Measurements from ENCODE around the gene YEATS2. TPM values are rescaled to one million over a fixed set of nuclear protein-coding genes. Genes with fewer than 3 reads are reported as not detected.

Gene YEATS2
- total RNA-seq, 2 experiments from 2014 or later, result 68.2 to 77.2 TPM

DNA sequence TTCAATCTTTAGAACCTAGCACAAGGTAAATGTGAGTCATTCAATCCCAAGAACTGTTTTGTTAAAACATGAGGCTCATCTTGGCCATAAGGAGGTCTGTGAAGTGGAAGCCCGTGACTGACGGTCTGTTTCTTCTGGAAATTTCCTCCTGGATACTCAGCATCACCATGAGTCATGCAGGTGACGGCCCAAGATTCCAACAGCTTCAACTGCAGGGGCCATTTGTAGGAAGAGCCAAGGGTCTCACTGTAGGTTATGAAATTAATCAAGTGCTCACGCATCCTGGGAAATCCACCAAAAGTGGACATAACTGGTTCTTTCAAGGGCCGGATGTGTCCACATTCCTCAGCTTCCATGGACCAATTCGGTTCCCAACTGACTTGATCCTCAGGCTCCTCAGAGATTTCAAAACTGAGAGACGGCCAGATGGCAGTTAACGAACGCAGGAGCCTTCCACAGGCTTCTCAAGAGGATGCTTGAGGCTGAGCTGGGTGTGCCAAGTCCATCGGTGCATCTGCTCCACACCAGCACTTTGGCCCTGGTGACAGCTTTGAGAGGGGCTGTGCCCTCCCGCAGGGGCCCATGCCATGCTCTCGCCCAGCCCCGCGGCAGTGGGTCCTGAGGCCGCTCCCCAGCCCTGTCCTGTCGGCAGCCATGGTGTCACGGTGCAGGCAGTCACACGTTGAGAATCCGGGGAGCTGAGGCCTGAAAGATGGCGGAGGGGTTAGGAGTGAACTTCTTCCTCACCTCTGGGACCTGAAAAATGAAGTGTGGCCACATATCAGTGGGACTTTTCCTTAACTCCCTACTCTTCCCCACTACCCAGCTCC lies 119.3 kb downstream of the YEATS2 start:
- H2AFZ ChIP-seq (ENCODE audit: low read length), result no peak overlapping the region
- ChIA-PET CTCF (ENCODE audit: unreplicated experiment) (interaction anchor here (0.5 kb wide), 1 partner anchor 112 kb away, joined by 3 read pairs; no protein-coding TSS in a partner anchor), POLR2A (interaction anchor here (0.9 to 1.5 kb wide), 3 partner anchors 10 to 66 kb away, joined by 3 read pairs; no protein-coding TSS in a partner anchor)
- H3K79me2 ChIP-seq (ENCODE audit: insufficient read depth, low read depth, low read length), result no peaks in the 10 kb centered on the region
- no peak for DNase-seq (ENCODE audit: low spot score)
- TF ChIP-seq, protein P1, sequence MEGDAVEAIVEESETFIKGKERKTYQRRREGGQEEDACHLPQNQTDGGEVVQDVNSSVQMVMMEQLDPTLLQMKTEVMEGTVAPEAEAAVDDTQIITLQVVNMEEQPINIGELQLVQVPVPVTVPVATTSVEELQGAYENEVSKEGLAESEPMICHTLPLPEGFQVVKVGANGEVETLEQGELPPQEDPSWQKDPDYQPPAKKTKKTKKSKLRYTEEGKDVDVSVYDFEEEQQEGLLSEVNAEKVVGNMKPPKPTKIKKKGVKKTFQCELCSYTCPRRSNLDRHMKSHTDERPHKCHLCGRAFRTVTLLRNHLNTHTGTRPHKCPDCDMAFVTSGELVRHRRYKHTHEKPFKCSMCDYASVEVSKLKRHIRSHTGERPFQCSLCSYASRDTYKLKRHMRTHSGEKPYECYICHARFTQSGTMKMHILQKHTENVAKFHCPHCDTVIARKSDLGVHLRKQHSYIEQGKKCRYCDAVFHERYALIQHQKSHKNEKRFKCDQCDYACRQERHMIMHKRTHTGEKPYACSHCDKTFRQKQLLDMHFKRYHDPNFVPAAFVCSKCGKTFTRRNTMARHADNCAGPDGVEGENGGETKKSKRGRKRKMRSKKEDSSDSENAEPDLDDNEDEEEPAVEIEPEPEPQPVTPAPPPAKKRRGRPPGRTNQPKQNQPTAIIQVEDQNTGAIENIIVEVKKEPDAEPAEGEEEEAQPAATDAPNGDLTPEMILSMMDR (conservative IDR thresholded peaks at IDR 0.05; ENCODE audit: low read length), result no peak
- no peak for TF ChIP-seq EZH2phosphoT487 (IDR thresholded peaks at IDR 0.05; ENCODE audit: borderline replicate concordance, low read depth, low read length)
- no TSS peak for BruUV-seq (replicated peaks)
- H4K20me1 ChIP-seq (ENCODE audit: insufficient read depth, low read length), result no peaks in the 10 kb centered on the region
- H3K4me3 ChIP-seq (ENCODE audit: low read depth, low read length, poor library complexity, severe bottlenecking), result no peak overlapping the region
- intact Hi-C loops (cut with micrococcal nuclease; ENCODE audit: unreplicated experiment), result loop anchor here (5.0 kb wide), 1 partner anchor 350 kb away; no protein-coding TSS in a partner anchor
- H3K9me2 ChIP-seq (ENCODE audit: insufficient read depth, low read length), result no peaks in the 10 kb centered on the region
- H3K9me3 ChIP-seq (ENCODE audit: low read length), result no peaks in the 10 kb centered on the region
- H3K36me3 ChIP-seq (ENCODE audit: insufficient read depth, low read length), result peaks cover 9% of the 10 kb centered on the region; the same call in 1 of the 2 replicates
- no peak overlapping the region for H3K27ac ChIP-seq (ENCODE audit: low read depth, low read length, poor library complexity, severe bottlenecking)
- H3K4me1 ChIP-seq (ENCODE audit: insufficient read depth, low read length, poor library complexity, severe bottlenecking), result peaks cover 24% of the 10 kb centered on the region
- H3K4me2 ChIP-seq (ENCODE audit: low read length), result no peak overlapping the region

DNA sequence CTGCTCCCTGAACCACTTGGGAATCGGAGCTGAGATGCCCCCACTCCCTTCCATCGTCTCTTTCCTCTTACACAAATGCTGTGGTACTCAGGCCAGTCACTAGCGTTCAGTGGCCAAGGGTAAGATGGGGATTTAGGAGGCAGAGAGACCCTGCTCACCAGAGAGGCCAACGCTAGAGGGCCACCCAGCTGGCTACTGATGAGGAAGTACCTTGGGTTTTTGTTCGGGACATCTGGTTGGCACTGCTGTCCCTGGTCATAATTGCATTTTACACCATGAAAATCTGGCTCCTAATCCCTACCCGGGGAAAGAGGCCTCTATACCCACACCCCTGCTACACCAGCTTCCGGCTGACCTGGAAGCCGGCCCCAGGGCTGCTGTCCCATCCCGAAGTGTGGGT lies 120.0 kb downstream of the YEATS2 start:
- DNase-seq (ENCODE audit: low spot score), result no peak
- Histone ChIP-seq H3K4me3 (ENCODE audit: low read depth, low read length, poor library complexity, severe bottlenecking) (no peak overlapping the region), H3K9me3 (ENCODE audit: low read length) (no peaks in the 10 kb centered on the region), H4K20me1 (ENCODE audit: insufficient read depth, low read length) (no peaks in the 10 kb centered on the region), H3K79me2 (ENCODE audit: insufficient read depth, low read depth, low read length) (no peaks in the 10 kb centered on the region), H3K9me2 (ENCODE audit: insufficient read depth, low read length) (no peaks in the 10 kb centered on the region), H3K4me1 (ENCODE audit: insufficient read depth, low read length, poor library complexity, severe bottlenecking) (peaks cover 24% of the 10 kb centered on the region), H3K4me2 (ENCODE audit: low read length) (no peak overlapping the region), H2AFZ (ENCODE audit: low read length) (no peak overlapping the region), H3K36me3 (ENCODE audit: insufficient read depth, low read length) (peaks cover 3% of the 10 kb centered on the region; the same call in 1 of the 2 replicates), H3K27ac (ENCODE audit: low read depth, low read length, poor library complexity, severe bottlenecking) (no peak overlapping the region)
- BruUV-seq (replicated peaks), result no TSS peak
- ChIA-PET CTCF (ENCODE audit: unreplicated experiment) (no interaction called here), POLR2A (interaction anchor here (1.3 to 1.5 kb wide), 2 partner anchors 9 to 65 kb away, joined by 3 read pairs; no protein-coding TSS in a partner anchor)
- no peak for TF ChIP-seq EZH2phosphoT487 (IDR thresholded peaks at IDR 0.05; ENCODE audit: borderline replicate concordance, low read depth, low read length)
- TF ChIP-seq, protein P1 (conservative IDR thresholded peaks at IDR 0.05; ENCODE audit: low read length), result no peak
- intact Hi-C loops (cut with micrococcal nuclease; ENCODE audit: unreplicated experiment), result loop anchor here (5.0 kb wide), 1 partner anchor 350 kb away; no protein-coding TSS in a partner anchor

Data from OCI-LY7 (cell line).